GM19238 (cell line): ENCODE data around the gene GABRA4.

ENCODE experiments used
- DNase-seq: peaks from one replicate; pipeline ENCODE4 v3.0.0; 2011; ENCODE audit warnings: low spot score; ENCODE audit not compliant: insufficient read length

The GABRA4 gene

GRCh38 chr4:46979726-46980125 lies 13.7 kb downstream of the GABRA4 start:
- no peak for DNase-seq

DNA sequence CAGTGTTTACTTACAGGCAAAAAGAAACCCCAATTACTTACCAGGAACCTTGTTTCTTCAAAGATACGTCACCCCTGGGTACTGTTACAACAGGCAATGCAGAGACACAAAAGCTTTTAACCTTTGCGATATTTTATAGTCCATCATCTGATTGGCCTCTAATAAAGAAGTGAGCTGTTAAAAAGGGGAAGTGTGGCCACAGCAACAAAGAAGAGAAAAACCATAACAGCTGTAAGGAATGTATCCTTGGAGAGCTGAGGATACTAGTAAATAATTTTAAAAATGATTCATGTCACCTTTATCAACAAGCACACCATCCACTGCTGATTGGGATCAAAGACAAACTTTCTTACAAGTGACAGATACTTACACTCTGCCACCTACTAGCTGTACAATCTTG lies 14.1 kb downstream of the GABRA4 start:
- no peak for DNase-seq

DNA sequence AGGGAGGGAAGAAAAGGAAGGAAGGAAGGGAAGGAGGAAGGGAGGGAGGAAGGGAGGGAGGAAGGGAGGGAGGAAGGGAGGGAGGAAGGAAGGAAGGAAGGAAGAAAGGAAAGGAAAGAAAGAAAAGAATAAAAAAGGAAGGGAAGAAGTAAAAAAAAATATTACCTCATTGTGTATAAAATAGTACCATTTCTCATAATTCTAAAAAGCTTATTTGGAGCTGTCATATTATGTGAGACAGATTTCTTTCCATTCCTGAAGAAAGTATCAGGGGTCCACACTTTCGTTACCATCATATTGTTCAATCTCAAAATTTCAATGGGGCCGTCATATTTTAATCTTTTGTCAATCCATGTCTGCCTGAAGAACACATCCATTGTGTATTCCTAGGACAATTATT lies 16.1 kb downstream of the GABRA4 start:
- no peak for DNase-seq

- DNase-seq, result no peak
Measured at GRCh38 chr4:46975812-46976553, 17.4 kb downstream of the GABRA4 start.

DNA sequence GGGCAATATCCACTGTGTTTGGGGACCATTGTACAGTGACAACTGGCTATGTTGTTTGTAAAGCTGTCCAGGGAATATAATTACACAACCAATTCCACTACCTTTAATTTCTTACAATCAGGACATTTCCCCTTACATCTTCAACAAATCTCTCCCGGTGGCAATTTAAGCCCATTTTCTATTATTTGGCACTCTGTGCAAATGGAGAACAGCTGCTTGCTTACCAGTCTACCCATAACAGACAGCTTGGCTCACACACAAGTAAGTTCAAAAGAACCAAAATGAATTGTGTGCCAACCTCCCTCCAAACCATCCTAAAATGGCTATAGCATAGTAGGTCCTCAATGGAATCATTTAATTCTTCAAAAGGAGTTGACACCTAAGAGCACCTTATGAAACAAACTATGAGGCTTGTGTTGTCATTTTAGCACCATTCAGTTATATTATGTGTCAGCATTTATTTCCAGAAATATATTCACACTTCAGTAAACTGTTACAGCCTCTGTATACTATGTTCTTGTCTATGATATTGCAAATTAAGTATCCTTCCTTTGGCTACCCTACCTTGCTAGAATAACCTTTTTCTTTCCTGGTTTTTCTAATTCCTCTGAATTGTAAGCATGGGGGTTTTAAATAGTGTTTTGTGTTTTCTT lies 18.4 kb downstream of the GABRA4 start:
- no peak for DNase-seq

DNA sequence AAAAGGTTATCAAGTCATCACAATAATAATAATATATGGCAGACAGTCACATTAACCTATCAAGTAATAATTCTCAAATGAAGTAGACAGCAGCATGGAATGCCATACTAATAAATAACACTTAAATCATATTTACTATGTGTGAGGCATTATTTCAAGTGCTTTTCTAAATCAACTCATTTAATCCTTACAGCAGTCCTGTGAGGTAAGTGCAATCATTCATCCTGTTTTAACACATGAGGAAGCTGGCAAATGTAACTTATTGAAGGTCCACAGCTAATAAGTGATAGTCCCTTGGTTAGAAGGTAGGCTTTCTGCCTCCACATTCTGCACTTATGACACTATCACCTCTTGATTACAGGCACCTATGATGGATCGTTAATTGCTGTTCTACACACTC lies 24.5 kb downstream of the GABRA4 start:
- DNase-seq, result no peak

- DNase-seq, result no peak
Measured at GRCh38 chr4:46967631-46968030, 25.8 kb downstream of the GABRA4 start.

- DNase-seq, result no peak
Measured at GRCh38 chr4:46958742-46959488, 34.5 kb downstream of the GABRA4 start.

DNA sequence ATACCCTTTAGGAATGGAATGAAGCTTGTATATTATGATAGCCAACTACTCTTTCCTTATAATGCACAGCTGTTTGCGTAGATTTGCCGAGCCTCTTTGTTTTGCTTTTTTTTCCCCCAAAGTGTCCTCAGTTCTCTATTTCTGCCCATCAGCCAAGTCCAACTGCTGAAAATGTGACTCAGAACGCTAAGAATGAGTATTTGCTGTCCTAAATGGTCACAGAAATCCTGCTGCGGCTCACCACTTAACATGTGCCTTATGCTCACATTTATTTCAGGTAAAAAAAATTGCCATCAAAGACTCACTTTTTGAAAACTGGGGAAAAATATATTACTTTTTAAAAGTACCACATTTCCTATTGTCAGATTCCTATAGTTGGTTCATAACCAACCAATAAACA lies 36.9 kb downstream of the GABRA4 start:
- no peak for DNase-seq

DNA sequence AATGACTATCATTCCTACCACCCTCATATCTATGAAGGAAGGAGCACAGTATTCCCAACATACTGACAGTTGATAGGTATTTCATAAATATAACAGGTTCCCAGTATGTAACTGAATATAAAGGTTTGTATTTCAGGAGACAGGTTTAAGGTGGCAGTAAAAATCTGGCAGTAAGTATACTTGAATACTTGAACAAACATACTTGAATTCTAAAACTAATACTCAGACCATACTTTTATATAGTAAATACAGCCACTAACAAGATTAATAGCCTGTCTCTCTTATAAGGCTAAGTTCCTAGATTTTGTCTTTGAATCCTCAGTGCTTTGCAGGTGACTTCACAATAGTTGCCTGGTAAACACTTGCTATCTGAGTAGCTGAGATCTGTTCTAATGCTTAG lies 37.8 kb downstream of the GABRA4 start:
- DNase-seq, result no peak

GRCh38 chr4:46954643-46955042 lies 38.7 kb downstream of the GABRA4 start:
- no peak for DNase-seq

DNA sequence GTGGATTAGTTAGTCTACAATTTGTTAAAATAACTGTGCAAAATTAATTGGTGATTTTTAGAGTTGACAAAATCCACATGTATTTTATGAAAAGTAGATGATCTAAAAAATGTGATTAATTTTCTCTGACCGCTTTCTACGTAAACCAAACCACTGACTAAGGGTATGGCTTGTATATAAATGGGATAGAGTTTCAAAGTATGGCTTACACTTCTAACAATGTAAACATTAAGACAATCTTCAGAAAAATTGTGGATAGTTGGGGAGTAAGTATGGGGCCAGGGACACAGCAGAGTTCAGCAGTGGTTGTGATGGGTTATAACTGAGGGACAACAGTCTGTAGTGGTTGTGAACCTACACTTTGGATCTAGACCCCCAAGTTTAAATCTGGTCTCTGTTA lies 39.8 kb downstream of the GABRA4 start:
- no peak for DNase-seq

GRCh38 chr4:46952451-46952850 lies 40.9 kb downstream of the GABRA4 start:
- DNase-seq, result no peak

DNA sequence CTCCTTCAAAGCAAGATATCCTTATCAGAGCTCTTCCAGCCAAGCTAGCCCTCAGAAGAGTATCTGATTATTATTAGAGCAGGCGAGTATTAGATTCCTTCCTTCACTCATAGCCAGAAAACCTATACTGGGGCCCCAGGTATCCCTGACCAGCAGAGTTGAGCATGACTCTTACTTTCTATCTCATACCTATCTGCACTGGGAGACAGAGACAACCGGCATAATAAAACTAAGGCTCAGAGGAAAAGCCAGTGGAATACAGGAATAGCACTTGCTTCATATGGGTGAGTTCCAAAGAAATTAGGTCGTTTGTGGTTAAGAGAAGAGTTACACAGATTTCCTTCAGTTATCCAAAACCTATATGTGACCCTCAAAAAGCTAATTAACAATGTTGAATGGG lies 42.6 kb downstream of the GABRA4 start:
- DNase-seq, result no peak

- no peak for DNase-seq
Measured at GRCh38 chr4:46949822-46950221, 43.6 kb downstream of the GABRA4 start.

- DNase-seq, result no peak
Measured at GRCh38 chr4:46947541-46947940, 45.8 kb downstream of the GABRA4 start.

DNA sequence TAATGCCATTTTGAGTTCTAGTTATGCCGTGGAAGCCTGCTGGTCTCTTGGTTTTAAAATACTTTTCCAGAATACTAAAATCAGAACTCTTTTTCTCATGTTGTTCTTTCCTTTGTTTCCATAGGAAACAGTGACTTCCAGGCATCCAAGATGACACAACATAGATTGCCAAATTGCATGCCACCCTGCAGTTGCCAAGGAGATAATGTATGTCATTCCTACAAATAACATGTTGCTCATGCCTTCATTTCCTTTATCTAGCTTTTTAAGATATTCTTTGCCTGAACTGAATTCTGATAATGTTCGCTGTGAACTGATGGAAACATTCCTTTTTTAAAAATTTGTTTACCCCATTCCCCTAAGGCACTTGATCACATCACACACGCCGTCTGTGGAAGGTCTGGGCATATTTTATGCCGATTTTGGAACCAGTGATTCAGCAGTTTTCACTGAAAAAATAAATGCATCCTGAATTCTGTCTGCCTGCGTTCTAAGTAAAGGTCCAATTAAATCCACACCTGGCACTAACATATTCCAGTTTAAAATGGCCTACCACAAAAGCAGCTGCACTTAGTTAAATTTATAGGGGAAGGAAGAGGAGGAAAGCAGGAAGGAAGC lies 46.4 kb downstream of the GABRA4 start:
- no peak for DNase-seq

DNA sequence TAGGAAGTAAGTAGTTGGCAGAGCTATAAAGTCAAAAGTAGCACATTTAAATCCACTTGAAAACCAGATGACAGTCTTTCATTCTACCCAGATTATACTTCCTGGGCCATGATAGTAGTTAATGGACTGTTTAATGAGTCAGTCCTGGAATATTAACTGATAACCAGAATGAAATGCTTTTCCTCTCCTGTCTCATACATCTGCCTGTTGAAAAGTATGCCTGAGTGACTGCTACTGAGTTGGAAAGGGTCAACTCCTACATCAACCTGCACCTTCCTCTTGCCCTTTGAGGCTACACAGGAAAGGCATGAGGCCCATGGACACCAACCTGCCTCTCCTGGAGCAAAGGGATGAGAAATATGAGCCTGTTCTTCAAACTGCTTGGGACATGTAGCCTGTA lies 48.3 kb downstream of the GABRA4 start:
- DNase-seq, result no peak

GRCh38 chr4:46944345-46944744 lies 49.0 kb downstream of the GABRA4 start:
- DNase-seq, result no peak

- DNase-seq, result no peak
Measured at GRCh38 chr4:46937493-46937892, 55.9 kb downstream of the GABRA4 start.

- no peak for DNase-seq
Measured at GRCh38 chr4:46934726-46935125, 58.7 kb downstream of the GABRA4 start.

- DNase-seq, result no peak
Measured at GRCh38 chr4:46933686-46934085, 59.7 kb downstream of the GABRA4 start.
